H54 (cell line): Measurements from ENCODE around the gene CCR2.

Experiments used
- DNase-seq: peaks from one replicate; pipeline ENCODE4 v3.0.0; 2011; ENCODE audit warnings: low spot score, mixed read lengths; ENCODE audit not compliant: insufficient read length
- FAIRE-seq: peaks from 3 replicates; lab custom pipeline; 2011; peaks lifted over from hg19 to GRCh38; lab: Jason Lieb, UNC
- POLR2A ChIP-seq: IDR thresholded peaks from 2 replicates; pipeline ENCODE4 v1.6.1; 2011; ENCODE audit warnings: low read depth, mild to moderate bottlenecking, low read length

The CCR2 gene

GRCh38 chr3:46338840-46339239 lies 15.1 kb upstream of the CCR2 start:
- FAIRE-seq (no peak), DNase-seq (no peak)
- TF ChIP-seq POLR2A, result no peak

GRCh38 chr3:46344476-46344875 lies 9.4 kb upstream of the CCR2 start:
- DNase-seq, result no peak
- no peak for FAIRE-seq
- no peak for TF ChIP-seq POLR2A

GRCh38 chr3:46348823-46349482 lies 5.0 kb upstream of the CCR2 start:
- TF ChIP-seq POLR2A, result no peak
- no peak for FAIRE-seq

GRCh38 chr3:46349484-46350261 lies 4.2 kb upstream of the CCR2 start:
- FAIRE-seq (no peak), DNase-seq (no peak)
- TF ChIP-seq POLR2A, result no peak

More at GRCh38 chr3:46348823-46349482, 5.0 kb upstream of the CCR2 start:
- no peak for DNase-seq

- FAIRE-seq (no peak), DNase-seq (no peak)
- TF ChIP-seq POLR2A, result no peak
These were observed 3.7 kb upstream of the CCR2 start for GRCh38 chr3:46350262-46350565.

GRCh38 chr3:46351646-46352045 lies 2.3 kb upstream of the CCR2 start:
- FAIRE-seq (no peak), DNase-seq (peak; percentile 18)
- TF ChIP-seq POLR2A, result no peak

GRCh38 chr3:46353090-46353489 lies 821 bp upstream of the CCR2 start:
- DNase-seq (no peak), FAIRE-seq (no peak)
- no peak for TF ChIP-seq POLR2A

- TF ChIP-seq POLR2A, result no peak
- FAIRE-seq, result no peak
These were observed 567 bp downstream of the CCR2 start for GRCh38 chr3:46354478-46354877.

GRCh38 chr3:46354984-46355383 lies 1.1 kb downstream of the CCR2 start:
- FAIRE-seq, result no peak
- TF ChIP-seq POLR2A, result no peak
- DNase-seq, result no peak

More at GRCh38 chr3:46354478-46354877, 567 bp downstream of the CCR2 start:
- no peak for DNase-seq

- FAIRE-seq (no peak), DNase-seq (no peak)
These were observed 2.4 kb downstream of the CCR2 start for GRCh38 chr3:46356276-46356675.

GRCh38 chr3:46356909-46357308 lies 3.0 kb downstream of the CCR2 start:
- DNase-seq (no peak), FAIRE-seq (no peak)
- no peak for TF ChIP-seq POLR2A

More at GRCh38 chr3:46356276-46356675, 2.4 kb downstream of the CCR2 start:
- no peak for TF ChIP-seq POLR2A

- FAIRE-seq (no peak), DNase-seq (no peak)
- no peak for TF ChIP-seq POLR2A
These were observed 4.6 kb downstream of the CCR2 start for GRCh38 chr3:46358466-46358865.

- TF ChIP-seq POLR2A, result no peak
- no peak for DNase-seq
- no peak for FAIRE-seq
These were observed 6.0 kb downstream of the CCR2 start for GRCh38 chr3:46359733-46360493.

GRCh38 chr3:46360907-46361306 lies 7.0 kb downstream of the CCR2 start:
- DNase-seq (no peak), FAIRE-seq (no peak)
- TF ChIP-seq POLR2A, result no peak
